Stimulated activated CD8-positive, alpha-beta memory T cell treated with anti-CD3 and anti-CD28 coated beads, Interleukin-15, amount 100 ng/mL, for 24 hours (primary cell): ENCODE measurements around the gene XAF1.
"Not testable (repeated sequence)": the region's sequence is repeated elsewhere in the genome, so short reads cannot be mapped to it uniquely, and the experiment has no call there.

Experiments used
- DNase-seq: peaks from one replicate; pipeline ENCODE4 v3.0.0-alpha.2; 2020; ENCODE audit warnings: low read depth

XAF1 gene

DNA sequence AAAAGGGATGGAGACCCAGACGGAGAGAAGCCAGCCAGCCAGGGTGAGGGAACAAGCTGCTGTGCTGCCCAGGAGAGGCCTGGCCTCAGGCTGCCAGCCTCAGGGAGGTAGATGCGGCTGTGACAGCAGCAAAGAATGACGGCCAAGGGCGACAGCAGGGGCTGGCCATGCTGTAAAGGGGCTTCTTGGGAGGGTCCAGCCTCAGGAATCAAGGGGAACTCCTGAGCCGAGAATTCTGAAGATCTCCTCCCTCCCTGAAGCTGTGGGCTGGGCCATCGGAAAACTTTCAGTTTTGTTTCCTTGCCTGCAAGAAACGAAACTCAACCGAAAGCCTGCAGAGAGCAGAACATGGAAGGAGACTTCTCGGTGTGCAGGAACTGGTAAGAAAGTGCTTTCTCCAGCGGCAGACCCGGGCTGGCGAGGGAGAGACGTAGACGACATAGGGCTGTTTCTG, at the start of gene XAF1:
Gene XAF1, plus strand, starts transcription at position 316 of the 454 bp plus-strand sequence. Its CDS starts 33 bp downstream, at position 349.
- DNase-seq, result no peak

DNA sequence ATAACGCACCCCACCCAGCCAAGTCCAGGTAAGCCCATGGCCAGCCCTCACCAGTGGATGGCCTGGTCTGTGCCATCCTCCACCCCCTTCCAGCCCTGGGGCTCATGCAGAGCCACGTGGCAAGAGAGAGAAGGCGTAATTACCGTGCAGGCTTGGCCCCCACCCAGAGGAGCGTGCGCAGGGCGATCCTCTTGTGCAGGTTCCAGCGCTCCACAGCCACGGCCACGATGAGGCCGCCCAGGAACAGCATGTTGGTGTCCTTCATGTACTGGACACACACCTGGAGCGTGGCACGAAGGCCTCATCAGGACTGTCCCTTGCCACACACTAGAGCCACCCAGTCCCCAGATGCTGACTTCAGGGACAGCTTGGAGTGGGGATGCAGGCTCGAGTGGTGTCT, 49.3 kb upstream of the XAF1 start:
- no peak for DNase-seq

DNA sequence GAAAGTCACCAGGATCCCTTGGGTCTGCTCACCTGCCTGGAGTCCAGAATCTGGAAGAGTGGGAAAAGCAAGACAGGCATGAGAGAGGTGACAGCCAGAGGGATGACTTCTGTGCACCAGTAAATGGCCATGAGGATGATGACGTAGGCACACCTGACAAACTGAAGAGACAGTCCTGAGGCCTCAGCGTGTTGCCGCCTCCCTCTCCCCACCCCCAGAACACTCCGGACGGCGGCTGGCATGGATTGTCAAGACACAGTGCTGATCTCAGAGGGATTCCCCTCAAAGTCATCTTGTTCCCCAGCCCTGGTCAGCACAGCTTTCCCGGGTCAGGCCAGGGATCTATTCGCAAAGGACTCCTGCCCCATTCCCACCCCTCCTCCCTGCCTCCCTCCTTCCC, 48.9 kb upstream of the XAF1 start:
- no peak for DNase-seq

DNA sequence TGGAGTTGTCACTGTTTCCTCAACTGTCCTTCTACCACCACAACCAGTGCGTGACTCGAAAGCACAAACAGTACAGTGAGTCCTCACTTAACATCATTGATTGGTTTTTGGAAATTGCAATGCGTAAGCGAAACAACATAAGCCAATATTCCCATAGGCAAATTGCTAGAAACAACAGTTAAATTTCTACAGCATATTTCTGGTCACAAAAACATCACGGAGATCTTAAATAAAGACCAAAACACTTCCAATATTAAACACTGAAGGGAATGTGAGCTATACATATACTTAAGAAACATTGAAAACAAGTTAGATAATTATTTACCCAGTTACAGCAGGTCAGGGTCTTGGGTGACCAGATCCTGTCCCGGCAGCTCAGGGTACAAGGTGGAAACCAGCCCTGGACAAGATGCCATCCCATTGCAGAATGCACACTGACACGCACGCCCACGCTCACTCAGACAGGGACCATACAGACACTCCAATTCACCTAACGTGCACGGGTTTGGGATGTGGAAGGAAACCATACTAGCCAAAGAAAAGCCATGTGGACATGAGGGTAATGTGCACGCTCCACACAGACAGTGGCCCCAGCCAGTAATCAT, 47.4 kb upstream of the XAF1 start:
- no peak for DNase-seq

GRCh38 chr17:6710317-6710716, 45.5 kb upstream of the XAF1 start:
- DNase-seq, result no peak

DNA sequence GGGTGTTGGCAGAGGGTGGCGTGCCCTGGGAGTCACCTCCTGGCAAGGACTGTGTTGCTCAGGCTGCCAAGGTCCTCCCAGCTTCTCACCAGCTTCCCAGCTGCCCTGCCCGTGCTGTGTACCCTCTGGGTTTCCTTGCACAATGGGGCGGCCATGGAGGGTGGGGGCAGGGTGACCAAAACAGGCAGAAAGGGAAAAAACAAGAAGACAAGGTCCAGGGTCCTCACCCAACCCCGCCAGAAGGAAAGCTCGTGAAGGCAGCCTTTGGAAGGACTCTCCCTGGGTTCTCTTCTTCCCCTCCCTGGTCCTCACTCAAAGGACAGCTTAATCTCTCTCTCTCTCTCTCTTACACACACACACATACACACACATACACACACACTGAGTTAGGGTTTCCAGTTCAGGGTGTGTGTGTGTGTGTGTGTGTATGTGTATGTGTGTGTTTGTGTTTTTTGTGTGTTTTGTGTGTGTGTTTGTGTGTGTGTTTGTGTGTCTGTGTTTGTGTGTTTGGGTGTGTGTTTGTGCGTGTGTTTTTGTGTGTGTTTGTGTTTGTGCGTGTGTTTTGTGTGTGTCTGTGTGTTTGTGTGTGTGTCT, 44.7 kb upstream of the XAF1 start:
- no peak for DNase-seq

GRCh38 chr17:6711681-6712057, 44.2 kb upstream of the XAF1 start:
- DNase-seq, result no peak

DNA sequence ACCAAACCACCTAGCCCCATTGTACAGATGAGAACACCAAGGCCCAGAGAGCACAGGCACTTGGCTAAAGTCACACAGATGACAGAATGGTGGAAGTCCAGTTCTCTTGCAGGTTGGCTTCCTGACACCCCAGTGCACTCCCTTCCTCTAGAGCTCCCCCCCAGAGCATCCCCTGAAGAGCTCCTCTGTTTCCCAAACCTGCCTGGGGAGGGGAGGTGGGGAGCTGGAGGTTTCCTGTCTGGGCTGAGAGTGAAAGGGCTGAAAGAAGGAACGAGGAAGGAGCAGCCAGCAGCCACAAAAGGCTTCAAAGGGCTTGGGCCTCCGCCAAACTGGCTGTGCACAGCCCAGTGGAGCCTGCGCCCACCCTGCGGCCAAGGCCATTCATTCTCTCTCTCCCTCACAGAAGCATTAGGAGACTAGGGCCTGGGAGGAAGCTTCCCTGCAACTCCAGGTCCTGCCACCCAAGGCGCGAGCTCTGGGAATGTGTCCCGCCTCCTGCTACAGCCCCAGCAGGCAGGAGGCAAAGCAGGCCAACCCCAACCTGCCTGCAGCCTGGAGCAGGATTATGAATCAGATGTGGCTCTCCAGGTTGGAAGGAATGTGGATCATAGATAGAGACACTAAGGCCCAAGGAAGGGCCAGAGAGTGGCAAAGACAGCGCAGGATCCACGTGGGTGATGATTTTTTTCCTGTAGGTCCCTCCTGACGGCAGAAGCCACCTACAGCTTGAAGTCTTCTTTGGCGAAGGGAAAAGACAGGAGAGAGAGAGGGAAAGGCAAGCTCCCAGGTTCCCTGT, 43.6 kb upstream of the XAF1 start:
- no peak for DNase-seq

DNA sequence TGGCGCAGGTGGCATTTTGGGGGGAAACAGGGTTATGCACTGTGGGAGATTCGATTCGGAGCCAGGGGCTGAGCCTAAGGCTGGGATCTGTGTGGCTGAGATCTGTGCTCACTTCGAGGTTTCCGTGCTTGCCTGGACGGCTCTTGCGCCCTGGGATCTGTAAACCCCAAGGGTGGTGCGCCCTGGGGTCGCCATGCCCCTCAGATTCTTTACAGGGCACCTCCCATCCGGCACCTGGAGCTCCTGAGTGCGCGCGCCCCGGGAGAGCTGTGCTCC, 43.1 kb upstream of the XAF1 start:
- DNase-seq, result no peak

- DNase-seq, result no peak
Measured at GRCh38 chr17:6713130-6713917, 42.5 kb upstream of the XAF1 start, which contains the start of gene SLC13A5. Gene SLC13A5, minus strand, starts transcription at chr17:6713369. Its CDS starts 36 bp downstream, at chr17:6713333.

DNA sequence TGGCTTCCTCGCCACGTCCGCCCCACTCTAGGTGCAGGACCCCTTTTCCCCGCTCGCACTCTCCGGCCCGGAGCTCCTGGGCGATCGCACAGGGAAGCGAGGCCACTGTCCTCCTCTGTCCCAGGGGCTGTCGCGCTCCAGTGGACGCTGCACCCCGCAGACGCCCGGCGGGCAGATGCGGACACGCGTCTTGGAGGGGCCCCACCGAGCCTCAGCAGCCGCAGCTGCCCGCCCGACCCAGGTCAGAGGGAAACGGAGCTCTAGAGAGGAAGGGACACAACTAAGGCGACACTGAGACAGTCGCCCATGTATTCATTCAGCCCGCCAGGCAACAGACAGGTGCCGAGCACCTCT, 42.0 kb upstream of the XAF1 start:
- no peak for DNase-seq

- no peak for DNase-seq
Measured at GRCh38 chr17:6714315-6714874, 41.5 kb upstream of the XAF1 start.

DNA sequence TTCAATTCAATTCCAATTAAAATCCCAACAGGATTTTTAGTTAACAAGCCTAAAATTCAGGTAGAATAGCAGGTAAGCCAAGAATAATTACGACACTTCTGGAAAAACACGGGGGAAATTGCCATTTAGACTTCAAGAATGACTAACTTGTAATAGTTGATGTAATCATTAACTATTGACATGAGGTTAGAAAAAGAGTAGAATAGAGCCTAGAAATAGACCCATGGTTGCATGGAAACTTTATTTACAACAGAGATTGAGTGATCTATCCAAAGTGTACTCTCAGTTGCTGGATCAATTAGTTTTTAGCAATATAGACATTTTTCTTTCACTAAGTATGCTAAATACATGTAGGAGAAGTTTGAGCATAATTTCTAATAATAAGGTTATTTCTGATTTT, 39.1 kb upstream of the XAF1 start:
- no peak for DNase-seq

DNA sequence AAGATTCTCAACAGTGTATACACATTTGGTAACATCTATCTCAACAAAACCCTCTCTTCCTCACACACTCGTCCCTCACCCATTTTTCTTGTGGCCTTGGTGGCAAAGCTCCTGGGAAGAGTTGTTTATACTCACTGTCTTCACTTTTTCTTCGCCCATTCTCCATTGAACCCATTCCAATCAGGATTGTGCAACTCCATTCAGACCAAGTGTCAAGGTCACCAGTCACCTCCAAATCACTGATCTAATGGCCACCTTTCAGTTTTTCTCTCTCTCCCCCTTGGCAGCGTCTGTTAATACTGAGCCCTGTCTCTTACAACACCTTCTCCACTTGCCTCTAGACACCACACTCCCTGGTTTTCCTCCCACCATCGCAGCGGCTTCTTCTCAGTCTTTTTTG, 34.1 kb upstream of the XAF1 start:
- DNase-seq, result no peak

GRCh38 chr17:6724009-6724408, 31.8 kb upstream of the XAF1 start:
- no peak for DNase-seq

GRCh38 chr17:6729531-6729930, 26.3 kb upstream of the XAF1 start:
- DNase-seq, result no peak

GRCh38 chr17:6746665-6747064, 9.2 kb upstream of the XAF1 start:
- not testable (repeated sequence) for DNase-seq

DNA sequence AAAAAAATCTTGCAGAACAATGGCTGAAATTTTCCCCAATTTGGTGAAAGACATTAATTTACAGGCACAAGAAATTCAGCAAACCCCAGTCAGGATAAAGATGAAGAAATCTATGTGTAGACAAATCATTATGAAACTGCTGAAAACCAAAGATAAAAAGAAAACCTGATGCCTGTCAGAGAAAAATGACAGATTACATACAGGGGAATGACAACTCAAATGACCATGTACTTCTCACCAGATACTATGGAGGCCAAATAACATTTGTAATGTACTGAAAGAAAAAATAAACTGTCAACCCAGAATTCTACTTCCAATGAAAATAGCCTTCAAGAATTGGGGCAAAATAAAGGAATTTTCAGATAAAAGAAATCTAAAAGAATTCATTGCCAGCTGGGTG, 7.2 kb upstream of the XAF1 start:
- no peak for DNase-seq

DNA sequence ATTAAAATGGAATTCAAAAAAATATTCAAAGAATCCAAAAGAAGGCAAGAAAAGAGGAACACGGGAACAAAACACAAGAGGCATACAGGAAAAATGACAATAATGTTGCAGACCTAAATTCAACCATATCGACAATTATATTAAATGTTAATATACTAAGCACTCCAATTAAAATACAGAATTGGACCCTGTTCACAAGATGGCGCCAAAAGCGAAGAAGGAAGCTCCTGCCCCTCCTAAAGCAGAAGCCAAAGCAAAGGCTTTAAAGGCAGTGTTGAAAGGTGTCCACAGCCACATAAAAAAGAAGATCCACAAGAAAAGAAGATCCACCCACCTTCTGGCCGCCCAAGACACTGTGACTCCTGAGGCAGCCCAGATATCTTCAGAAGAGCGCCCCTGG, 6.3 kb upstream of the XAF1 start:
- DNase-seq, result no peak

GRCh38 chr17:6752068-6752909, 3.6 kb upstream of the XAF1 start:
- no peak for DNase-seq

DNA sequence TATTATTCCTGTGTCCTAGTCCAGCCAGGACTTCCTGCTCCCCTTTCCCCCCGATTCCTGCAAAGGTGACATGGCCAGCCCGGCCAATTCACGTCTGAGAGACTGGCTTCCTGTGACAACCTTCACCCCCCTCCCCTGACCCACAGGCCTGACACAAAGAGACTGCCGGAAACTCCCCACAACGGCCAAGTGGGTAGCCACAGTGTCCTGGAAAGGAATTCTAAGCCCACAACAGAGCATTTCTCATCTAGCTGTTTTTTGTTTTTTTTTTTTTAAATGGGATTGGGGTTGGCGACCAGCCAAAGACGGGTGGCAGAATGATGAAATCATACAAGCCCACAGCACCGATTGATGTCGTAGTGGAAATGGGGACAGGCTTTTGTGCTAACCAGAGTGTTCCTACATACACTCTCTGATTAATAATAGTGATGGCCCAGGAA, 2.8 kb upstream of the XAF1 start:
- no peak for DNase-seq

- DNase-seq, result no peak
Measured at GRCh38 chr17:6753546-6753945, 2.3 kb upstream of the XAF1 start.
